Measurements from ENCODE around the gene GFAP. TPM values are rescaled to one million over a fixed set of nuclear protein-coding genes. Genes with fewer than 3 reads are reported as not detected.
A peak's percentile ranks its signal among the peaks of the same experiment; 100 is the strongest.

GFAP gene
- total and polyA plus RNA-seq, 5 donors from 2014 or later = not detected

- H3K9me3 Mint-ChIP-seq = peaks cover 0 to 2% (median 0%) of the 10 kb centered on the region in 7 donors
- H3K4me3 ChIP-seq (ENCODE audit: low read depth, low read length) = no peak overlapping the region
- no peaks in the 10 kb centered on the region for H3K36me3 Mint-ChIP-seq
- H3K36me3 ChIP-seq (ENCODE audit: control insufficient read depth, insufficient read depth, low read length) = no peaks in the 10 kb centered on the region
- no peaks in the 10 kb centered on the region for H3K9me3 ChIP-seq (ENCODE audit: control insufficient read depth in 2 of 2, low read length in 2 of 2)
- no peaks in the 10 kb centered on the region for H3K4me1 ChIP-seq (ENCODE audit: control insufficient read depth, insufficient read depth, low read length, poor library complexity, severe bottlenecking)
- peaks cover 0 to 11% (median 2%) of the 10 kb centered on the region in 4 donors for H3K4me1 Mint-ChIP-seq
- H3K27me3 Mint-ChIP-seq = no peaks in the 10 kb centered on the region
- DNase-seq = no peak
- ATAC-seq (ENCODE audit: low read depth in 2 of 2) = no peak
- H3K27ac ChIP-seq (ENCODE audit: insufficient read depth, low read length, poor library complexity, severe bottlenecking) = no peak overlapping the region
- no peaks in the 10 kb centered on the region for H3K27me3 ChIP-seq (ENCODE audit: control insufficient read depth, insufficient read depth, low read length)
- no peak overlapping the region for H3K4me3 Mint-ChIP-seq
- H3K27ac Mint-ChIP-seq = peak overlapping the region in 1 of 3 donors; percentile 36
Measured at GRCh38 chr17:44935116-44935515, 19.8 kb upstream of the GFAP start.

GRCh38 chr17:44934745-44935105 lies 19.4 kb upstream of the GFAP start:
- Histone ChIP-seq H3K4me1 (ENCODE audit: control insufficient read depth, insufficient read depth, low read length, poor library complexity, severe bottlenecking) (no peaks in the 10 kb centered on the region), H3K36me3 (ENCODE audit: control insufficient read depth, insufficient read depth, low read length) (no peaks in the 10 kb centered on the region), H3K27ac (ENCODE audit: insufficient read depth, low read length, poor library complexity, severe bottlenecking) (no peak overlapping the region), H3K9me3 (ENCODE audit: control insufficient read depth in 2 of 2, low read length in 2 of 2) (no peaks in the 10 kb centered on the region), H3K27me3 (ENCODE audit: control insufficient read depth, insufficient read depth, low read length) (no peaks in the 10 kb centered on the region), H3K4me3 (ENCODE audit: low read depth, low read length) (no peak overlapping the region)
- Mint-ChIP-seq H3K36me3 (no peaks in the 10 kb centered on the region), H3K4me3 (no peak overlapping the region), H3K27ac (peak overlapping the region in 1 of 3 donors; percentile 36), H3K4me1 (peaks cover 0 to 11% (median 2%) of the 10 kb centered on the region in 4 donors), H3K27me3 (no peaks in the 10 kb centered on the region), H3K9me3 (peaks cover 0 to 2% (median 0%) of the 10 kb centered on the region in 7 donors)
- ATAC-seq (ENCODE audit: low read depth in 2 of 2) (no peak), DNase-seq (no peak)

GRCh38 chr17:44933824-44934744 lies 18.8 kb upstream of the GFAP start:
- no peak for DNase-seq
- Mint-ChIP-seq H3K27ac (no peak overlapping the region), H3K4me1 (peaks cover 0 to 8% (median 2%) of the 10 kb centered on the region in 4 donors), H3K4me3 (no peak overlapping the region), H3K9me3 (peaks cover 0 to 2% (median 0%) of the 10 kb centered on the region in 7 donors), H3K36me3 (no peaks in the 10 kb centered on the region), H3K27me3 (no peaks in the 10 kb centered on the region)
- no peak for ATAC-seq (ENCODE audit: low read depth in 2 of 2)
- no peaks in the 10 kb centered on the region for H3K36me3 ChIP-seq (ENCODE audit: control insufficient read depth, insufficient read depth, low read length)
- H3K27me3 ChIP-seq (ENCODE audit: control insufficient read depth, insufficient read depth, low read length) = no peaks in the 10 kb centered on the region
- H3K4me3 ChIP-seq (ENCODE audit: low read depth, low read length) = no peak overlapping the region
- H3K4me1 ChIP-seq (ENCODE audit: control insufficient read depth, insufficient read depth, low read length, poor library complexity, severe bottlenecking) = no peaks in the 10 kb centered on the region
- H3K9me3 ChIP-seq (ENCODE audit: control insufficient read depth in 2 of 2, low read length in 2 of 2) = no peaks in the 10 kb centered on the region
- no peak overlapping the region for H3K27ac ChIP-seq (ENCODE audit: insufficient read depth, low read length, poor library complexity, severe bottlenecking)

DNA sequence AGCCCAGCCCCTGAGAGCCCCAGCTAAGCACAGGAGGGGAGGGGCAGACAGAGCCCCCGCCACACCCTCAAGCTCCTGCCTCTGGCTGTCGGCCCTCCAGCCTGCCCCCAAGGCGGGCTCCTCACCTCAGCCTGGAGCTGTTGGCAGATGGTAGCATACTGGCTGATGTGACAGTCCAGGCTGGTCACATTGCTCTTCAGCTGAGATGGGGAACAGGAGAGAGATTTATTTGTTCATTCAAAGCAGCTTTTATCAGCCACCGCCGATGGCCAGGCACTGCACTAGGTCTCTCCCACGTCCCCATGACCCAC lies 17.4 kb upstream of the GFAP start:
- no peak overlapping the region for H3K27ac ChIP-seq (ENCODE audit: insufficient read depth, low read length, poor library complexity, severe bottlenecking)
- Mint-ChIP-seq H3K27me3 (no peaks in the 10 kb centered on the region), H3K9me3 (no peaks in the 10 kb centered on the region), H3K4me1 (peaks cover 0 to 8% (median 2%) of the 10 kb centered on the region in 4 donors), H3K27ac (no peak overlapping the region), H3K4me3 (no peak overlapping the region), H3K36me3 (no peaks in the 10 kb centered on the region)
- no peaks in the 10 kb centered on the region for H3K36me3 ChIP-seq (ENCODE audit: control insufficient read depth, insufficient read depth, low read length)
- H3K27me3 ChIP-seq (ENCODE audit: control insufficient read depth, insufficient read depth, low read length) = no peaks in the 10 kb centered on the region
- H3K4me1 ChIP-seq (ENCODE audit: control insufficient read depth, insufficient read depth, low read length, poor library complexity, severe bottlenecking) = no peaks in the 10 kb centered on the region
- ATAC-seq (ENCODE audit: low read depth in 2 of 2) (no peak), DNase-seq (no peak)
- no peaks in the 10 kb centered on the region for H3K9me3 ChIP-seq (ENCODE audit: control insufficient read depth in 2 of 2, low read length in 2 of 2)
- H3K4me3 ChIP-seq (ENCODE audit: low read depth, low read length) = no peak overlapping the region

- Mint-ChIP-seq H3K4me1 (peaks cover 0 to 6% (median 2%) of the 10 kb centered on the region in 4 donors), H3K4me3 (no peak overlapping the region), H3K9me3 (no peaks in the 10 kb centered on the region), H3K27ac (peak overlapping the region in 1 of 3 donors; percentile 59), H3K27me3 (no peaks in the 10 kb centered on the region), H3K36me3 (no peaks in the 10 kb centered on the region)
- Histone ChIP-seq H3K4me3 (ENCODE audit: low read depth, low read length) (no peak overlapping the region), H3K27ac (ENCODE audit: insufficient read depth, low read length, poor library complexity, severe bottlenecking) (no peak overlapping the region), H3K4me1 (ENCODE audit: control insufficient read depth, insufficient read depth, low read length, poor library complexity, severe bottlenecking) (no peaks in the 10 kb centered on the region), H3K27me3 (ENCODE audit: control insufficient read depth, insufficient read depth, low read length) (no peaks in the 10 kb centered on the region), H3K9me3 (ENCODE audit: control insufficient read depth in 2 of 2, low read length in 2 of 2) (no peaks in the 10 kb centered on the region), H3K36me3 (ENCODE audit: control insufficient read depth, insufficient read depth, low read length) (no peaks in the 10 kb centered on the region)
- DNase-seq (no peak), ATAC-seq (ENCODE audit: low read depth in 2 of 2) (no peak)
Measured at GRCh38 chr17:44932096-44932786, 16.9 kb upstream of the GFAP start.

- Mint-ChIP-seq H3K9me3 (no peaks in the 10 kb centered on the region), H3K4me3 (no peak overlapping the region), H3K27ac (no peak overlapping the region), H3K4me1 (peaks cover 0 to 4% (median 0%) of the 10 kb centered on the region in 4 donors), H3K27me3 (no peaks in the 10 kb centered on the region), H3K36me3 (no peaks in the 10 kb centered on the region)
- DNase-seq = no peak
- H3K4me3 ChIP-seq (ENCODE audit: low read depth, low read length) = no peak overlapping the region
- H3K27ac ChIP-seq (ENCODE audit: insufficient read depth, low read length, poor library complexity, severe bottlenecking) = no peak overlapping the region
- no peaks in the 10 kb centered on the region for H3K27me3 ChIP-seq (ENCODE audit: control insufficient read depth, insufficient read depth, low read length)
- no peaks in the 10 kb centered on the region for H3K4me1 ChIP-seq (ENCODE audit: control insufficient read depth, insufficient read depth, low read length, poor library complexity, severe bottlenecking)
- H3K36me3 ChIP-seq (ENCODE audit: control insufficient read depth, insufficient read depth, low read length) = no peaks in the 10 kb centered on the region
- ATAC-seq (ENCODE audit: low read depth in 2 of 2) = no peak
- H3K9me3 ChIP-seq (ENCODE audit: control insufficient read depth in 2 of 2, low read length in 2 of 2) = no peaks in the 10 kb centered on the region
Measured at GRCh38 chr17:44931376-44931775, 16.1 kb upstream of the GFAP start.

- Histone ChIP-seq H3K4me1 (ENCODE audit: control insufficient read depth, insufficient read depth, low read length, poor library complexity, severe bottlenecking) (no peaks in the 10 kb centered on the region), H3K36me3 (ENCODE audit: control insufficient read depth, insufficient read depth, low read length) (no peaks in the 10 kb centered on the region), H3K27me3 (ENCODE audit: control insufficient read depth, insufficient read depth, low read length) (no peaks in the 10 kb centered on the region), H3K9me3 (ENCODE audit: control insufficient read depth in 2 of 2, low read length in 2 of 2) (no peaks in the 10 kb centered on the region), H3K4me3 (ENCODE audit: low read depth, low read length) (no peak overlapping the region), H3K27ac (ENCODE audit: insufficient read depth, low read length, poor library complexity, severe bottlenecking) (no peak overlapping the region)
- Mint-ChIP-seq H3K36me3 (no peaks in the 10 kb centered on the region), H3K4me1 (peaks cover 0 to 4% (median 0%) of the 10 kb centered on the region in 4 donors), H3K4me3 (no peak overlapping the region), H3K9me3 (no peaks in the 10 kb centered on the region), H3K27ac (no peak overlapping the region), H3K27me3 (no peaks in the 10 kb centered on the region)
- ATAC-seq (ENCODE audit: low read depth in 2 of 2) = no peak
- DNase-seq = no peak
Measured at GRCh38 chr17:44930667-44931066, 15.4 kb upstream of the GFAP start.
